Kidney epithelial cell (primary cell): ENCODE results near the gene MCTS1. TPM values are rescaled to one million over a fixed set of nuclear protein-coding genes. Genes with fewer than 3 reads are reported as not detected.
A peak's percentile ranks its signal among the peaks of the same experiment; 100 is the strongest.

Source experiments
- DNase-seq: peaks from one replicate; pipeline ENCODE4 v3.0.0-alpha.2; 2010; ENCODE audit warnings: low read depth
- H3K27me3 ChIP-seq: 2 replicates; pipeline ENCODE4 v1.6.0; 2011; ENCODE audit warnings: low read length; ENCODE audit not compliant: control insufficient read depth, insufficient read depth
- H3K36me3 ChIP-seq: 2 replicates; pipeline ENCODE4 v1.5.1; 2011; ENCODE audit warnings: low read length; ENCODE audit not compliant: control insufficient read depth, insufficient read depth
- H3K4me3 ChIP-seq: 2 replicates; pipeline ENCODE4 v1.5.1; 2011; ENCODE audit warnings: low read depth, mild to moderate bottlenecking, control low read depth, low read length
- total RNA-seq: library from RNA; depleted of rRNA; stranded (reverse); fragments of >200 nt; gene quantifications from 2 replicates; pipeline ENCODE4 v1.2.3, GENCODE V29; 2015
- TF ChIP-seq, protein P1 (sequence below): IDR thresholded peaks from 2 replicates; pipeline ENCODE4 v1.5.1; 2011; ENCODE audit warnings: mild to moderate bottlenecking, moderate library complexity, low read length, control low read depth, inconsistent platforms; ENCODE audit not compliant: insufficient read depth, poor library complexity, severe bottlenecking

MCTS1 gene, protein sequence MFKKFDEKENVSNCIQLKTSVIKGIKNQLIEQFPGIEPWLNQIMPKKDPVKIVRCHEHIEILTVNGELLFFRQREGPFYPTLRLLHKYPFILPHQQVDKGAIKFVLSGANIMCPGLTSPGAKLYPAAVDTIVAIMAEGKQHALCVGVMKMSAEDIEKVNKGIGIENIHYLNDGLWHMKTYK
- 36.6 and 38.3 TPM in 2 replicates for total RNA-seq

DNA sequence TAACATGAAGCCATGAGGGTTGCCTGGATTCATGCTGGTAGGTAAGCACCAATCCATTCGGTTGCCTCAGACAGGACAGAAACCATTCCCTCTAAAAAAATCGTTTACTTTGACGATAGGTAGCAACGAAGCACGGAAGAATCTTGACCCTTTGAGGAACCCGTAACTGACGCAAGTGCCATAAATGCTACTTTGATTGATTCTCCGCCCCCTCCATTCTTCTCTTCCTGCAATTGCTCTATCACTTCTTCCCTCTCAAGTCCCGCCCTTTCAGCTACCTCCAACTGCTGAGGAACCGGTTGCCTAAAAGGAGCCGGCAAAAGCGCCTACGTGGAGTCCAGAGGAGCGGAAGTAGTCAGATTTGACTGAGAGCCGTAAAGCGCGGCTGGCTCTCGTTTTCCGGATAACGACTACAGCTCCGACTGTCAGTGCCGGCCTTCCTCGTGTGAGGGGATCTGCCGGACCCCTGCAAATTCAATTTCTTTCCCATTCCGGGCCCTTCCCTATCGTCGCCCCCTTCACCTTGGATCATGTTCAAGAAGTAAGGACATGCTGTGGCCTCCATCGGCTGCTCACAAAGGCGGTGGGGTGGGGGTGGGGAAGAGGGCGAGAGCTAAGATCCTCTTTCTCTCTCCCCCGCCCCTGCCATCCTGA lies at the start of gene MCTS1:
TSS of gene MCTS1 (plus strand) at position 395 of the 654 bp plus-strand sequence. CDS start at position 531, 136 bp downstream.
- H3K36me3 ChIP-seq = no peaks in the 10 kb centered on the region
- H3K4me3 ChIP-seq = peak within 1 kb of the TSS; percentile 58
- TF ChIP-seq, protein P1, sequence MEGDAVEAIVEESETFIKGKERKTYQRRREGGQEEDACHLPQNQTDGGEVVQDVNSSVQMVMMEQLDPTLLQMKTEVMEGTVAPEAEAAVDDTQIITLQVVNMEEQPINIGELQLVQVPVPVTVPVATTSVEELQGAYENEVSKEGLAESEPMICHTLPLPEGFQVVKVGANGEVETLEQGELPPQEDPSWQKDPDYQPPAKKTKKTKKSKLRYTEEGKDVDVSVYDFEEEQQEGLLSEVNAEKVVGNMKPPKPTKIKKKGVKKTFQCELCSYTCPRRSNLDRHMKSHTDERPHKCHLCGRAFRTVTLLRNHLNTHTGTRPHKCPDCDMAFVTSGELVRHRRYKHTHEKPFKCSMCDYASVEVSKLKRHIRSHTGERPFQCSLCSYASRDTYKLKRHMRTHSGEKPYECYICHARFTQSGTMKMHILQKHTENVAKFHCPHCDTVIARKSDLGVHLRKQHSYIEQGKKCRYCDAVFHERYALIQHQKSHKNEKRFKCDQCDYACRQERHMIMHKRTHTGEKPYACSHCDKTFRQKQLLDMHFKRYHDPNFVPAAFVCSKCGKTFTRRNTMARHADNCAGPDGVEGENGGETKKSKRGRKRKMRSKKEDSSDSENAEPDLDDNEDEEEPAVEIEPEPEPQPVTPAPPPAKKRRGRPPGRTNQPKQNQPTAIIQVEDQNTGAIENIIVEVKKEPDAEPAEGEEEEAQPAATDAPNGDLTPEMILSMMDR = no peak
- no peaks in the 10 kb centered on the region for H3K27me3 ChIP-seq
- peak; percentile 87 for DNase-seq

DNA sequence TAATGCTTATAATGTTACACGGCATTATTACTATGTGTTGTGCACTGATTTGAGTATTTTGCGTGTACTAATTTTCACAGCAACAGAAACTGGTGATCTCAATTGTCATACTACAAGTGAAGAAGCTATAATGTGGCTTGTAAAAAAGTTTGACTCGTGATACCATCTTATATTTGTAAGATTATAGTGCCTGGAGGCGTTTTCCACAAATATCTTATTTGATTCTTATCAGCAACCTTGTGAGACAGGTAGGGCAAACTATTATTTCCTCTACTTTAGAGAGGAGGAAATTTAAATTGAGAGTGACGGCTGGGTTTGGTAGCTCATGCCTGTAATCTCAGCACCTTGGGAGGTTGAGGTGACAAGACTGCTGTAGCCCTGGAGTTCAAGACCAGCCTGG lies 47.6 kb upstream of the MCTS1 start:
- Histone ChIP-seq H3K27me3 (no peaks in the 10 kb centered on the region), H3K36me3 (no peaks in the 10 kb centered on the region), H3K4me3 (no peak overlapping the region)
- no peak for DNase-seq
- TF ChIP-seq, protein P1 = no peak

DNA sequence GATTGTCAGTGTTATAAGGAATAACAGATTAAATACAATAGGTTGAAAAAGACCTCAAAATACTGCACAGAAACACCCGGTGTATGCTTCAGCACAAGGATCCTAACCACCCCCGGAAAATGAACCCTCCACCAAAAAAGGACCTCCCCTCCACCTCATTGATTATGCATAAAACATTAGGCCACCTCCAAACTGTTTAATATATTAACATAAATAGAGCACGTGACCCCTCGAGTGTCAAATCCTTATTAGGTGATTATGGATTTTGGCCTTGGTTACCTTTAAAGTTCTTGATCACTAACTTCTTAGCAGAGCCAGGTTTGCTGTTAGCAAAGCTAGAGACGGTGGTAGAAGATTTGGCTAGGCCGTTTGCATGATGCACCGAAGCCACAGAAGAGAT lies 44.1 kb upstream of the MCTS1 start:
- TF ChIP-seq, protein P1 = no peak
- peak overlapping the region; percentile 72 for H3K4me3 ChIP-seq
- no peak for DNase-seq
- no peaks in the 10 kb centered on the region for H3K27me3 ChIP-seq
- no peaks in the 10 kb centered on the region for H3K36me3 ChIP-seq

DNA sequence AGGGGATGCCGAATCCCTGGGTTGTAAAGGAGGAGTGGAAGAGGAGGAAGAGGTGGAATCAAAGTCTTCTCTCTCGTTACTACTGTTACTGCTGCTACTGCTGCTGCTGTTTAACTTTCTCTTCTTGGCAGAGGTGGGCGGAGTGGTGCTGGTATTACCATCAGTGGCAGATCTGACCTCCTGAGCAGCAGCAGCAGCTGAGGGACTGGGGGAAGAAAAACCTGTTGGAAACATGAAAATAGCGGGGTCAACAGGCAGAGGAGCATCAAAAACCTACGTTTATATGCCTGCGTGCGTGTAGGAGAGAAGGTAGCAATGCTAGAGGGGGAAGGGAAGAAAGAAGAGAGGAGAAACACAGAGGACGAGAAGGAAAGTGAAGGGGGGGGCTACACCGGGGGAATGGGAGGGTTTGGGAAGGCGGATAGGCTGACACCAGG lies 43.5 kb upstream of the MCTS1 start:
- Histone ChIP-seq H3K27me3 (no peaks in the 10 kb centered on the region), H3K36me3 (no peaks in the 10 kb centered on the region), H3K4me3 (peak overlapping the region; percentile 72)
- TF ChIP-seq, protein P1 = no peak
- no peak for DNase-seq

DNA sequence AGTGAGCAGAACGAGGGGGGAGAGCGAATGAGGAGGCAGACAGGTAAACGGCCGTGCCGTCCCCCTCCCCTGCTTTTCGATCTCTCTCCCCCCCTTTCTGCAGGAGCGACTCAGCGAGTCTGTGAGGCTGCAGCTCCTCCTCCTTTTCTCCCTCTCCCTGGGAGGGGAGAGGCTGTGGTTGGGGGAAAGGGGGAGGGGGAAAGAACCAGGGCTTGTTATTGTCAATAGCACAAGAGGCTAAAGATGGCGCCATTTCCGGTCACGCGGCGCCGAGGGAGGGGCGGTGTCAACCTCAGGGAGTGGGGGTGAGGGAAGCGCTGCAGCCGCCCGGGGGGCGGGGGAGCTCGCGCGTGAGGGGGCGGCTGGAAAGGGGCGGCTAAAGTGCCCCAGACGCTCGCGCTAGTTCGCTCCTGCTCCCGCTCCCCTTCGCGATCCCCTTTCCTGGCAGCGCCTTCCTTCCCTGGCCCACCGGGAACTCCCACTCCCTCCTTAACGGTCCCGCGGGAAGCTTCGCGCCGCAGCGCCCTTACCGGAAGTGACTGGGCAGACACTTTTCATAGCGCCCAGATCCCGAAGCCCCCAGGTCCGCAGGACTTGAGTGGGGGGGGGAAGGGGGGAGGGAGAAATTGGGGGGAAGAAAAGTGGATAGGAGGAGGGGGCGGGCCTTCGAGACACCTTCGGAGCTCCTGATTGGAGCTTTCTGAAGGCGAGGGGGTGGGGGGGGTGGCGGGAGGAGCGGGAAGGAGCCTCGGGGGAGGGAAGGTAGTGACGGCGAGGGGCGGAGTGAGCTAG lies 42.9 kb upstream of the MCTS1 start, which contains the start of gene CUL4B:
TSS of gene CUL4B (minus strand) at position 121 of the 792 bp plus-strand sequence. CDS start 324 bp downstream, outside the sequence.
- TF ChIP-seq, protein P1 = no peak
- H3K4me3 ChIP-seq = peak within 1 kb of the TSS; percentile 72

More for the DNA sequence above, 42.9 kb upstream of the MCTS1 start, which contains the start of gene CUL4B:
- DNase-seq = peak; percentile 57
- H3K27me3 ChIP-seq = no peaks in the 10 kb centered on the region
- H3K36me3 ChIP-seq = no peaks in the 10 kb centered on the region
